HepG2 (cell line): ENCODE data around the gene AFTPH. TPM values are rescaled to one million over a fixed set of nuclear protein-coding genes. Genes with fewer than 3 reads are reported as not detected.

Source experiments
- ATAC-seq: fragments of 200-7000 bp; cut with Tn5 transposase; 3 replicates; pipeline ENCODE4 v1.9.1; 2020; ENCODE audit warnings: mild to moderate bottlenecking, moderate library complexity
- BruUV-seq: library from RNA; stranded (reverse); fragments of 400-500 nt; replicated peaks from 2 replicates; lab custom pipeline; 2021; lab: Mats Ljungman, UMichigan
- CTCF ChIA-PET: fragments of 300-600 bp; formaldehyde crosslinking; extraction: SDS; loops from one replicate; lab custom pipeline; 2021; ENCODE audit warnings: low total read pairs, inconsistent platforms, low intra/inter-chr PET ratio; lab: Yijun Ruan, JAX
- POLR2A ChIA-PET: fragments of 350-600 bp; sonication (Branson Sonifier 250); formaldehyde crosslinking; loops from one replicate; lab custom pipeline; 2020; ENCODE audit warnings: antibody characterized with exemption, inconsistent platforms; lab: Yijun Ruan, JAX
- DNase-seq: peaks from one replicate; pipeline ENCODE4 v3.0.0-alpha.2; 2015; ENCODE audit warnings: low spot score
- FAIRE-seq: peaks from 3 replicates; lab custom pipeline; 2011; peaks lifted over from hg19 to GRCh38; lab: Jason Lieb, UNC
- H2AFZ ChIP-seq: one replicate; pipeline ENCODE4 v1.6.1; 2011; ENCODE audit warnings: low read length, inconsistent platforms
- H3K27ac ChIP-seq: fragments of 300-600 bp; 3 replicates; pipeline ENCODE4 v1.8.0; 2011; ENCODE audit warnings: mixed run types, mild to moderate bottlenecking, mixed read lengths, low read length, inconsistent platforms; ENCODE audit not compliant: insufficient read depth; ENCODE audit errors: extremely low read length
- H3K27me3 ChIP-seq, 2 experiments: fragments of 200-600 bp in 1 of 2; 2 replicates in 1 of 2; 3 replicates in 1 of 2; pipeline versions ENCODE4 v1.6.0 to v1.8.0; 2011; ENCODE audit warnings: low read length in 2 of 2, mild to moderate bottlenecking in 2 of 2, moderate library complexity in 2 of 2, inconsistent platforms in 1 of 2; ENCODE audit not compliant: insufficient read depth in 2 of 2, control insufficient read depth in 1 of 2
- H3K36me3 ChIP-seq, 2 experiments: fragments of 200-600 bp in 1 of 2; replicated peaks in 1 of 2; 2 replicates in 1 of 2; 3 replicates in 1 of 2; pipeline versions ENCODE4 v1.5.1 to v1.8.0; 2011; ENCODE audit warnings: low read length in 2 of 2, inconsistent platforms in 1 of 2; ENCODE audit not compliant: insufficient read depth in 2 of 2, control insufficient read depth in 1 of 2
- H3K4me1 ChIP-seq: 2 replicates; pipeline ENCODE4 v1.5.1; 2012; ENCODE audit warnings: low read length, inconsistent platforms; ENCODE audit not compliant: insufficient read depth
- H3K4me2 ChIP-seq: 2 replicates; pipeline ENCODE4 v1.6.0; 2011; ENCODE audit warnings: low read depth, low read length, inconsistent platforms
- H3K4me3 ChIP-seq, 3 experiments: fragments of 200-600 bp in 1 of 3; sonication (generic), shearing (Covaris generic) in 1 of 3; replicated peaks in 1 of 3; 2 replicates each; pipeline ENCODE4 v1.5.1; 2011 to 2016; ENCODE audit warnings: low read length in 3 of 3, inconsistent platforms in 2 of 3, low read depth in 2 of 3, mild to moderate bottlenecking in 2 of 3, control low read depth in 1 of 3, mixed read lengths in 1 of 3; ENCODE audit not compliant: insufficient read depth in 1 of 3
- H3K79me2 ChIP-seq: one replicate; pipeline ENCODE4 v1.6.1; 2011; ENCODE audit warnings: low read length, inconsistent platforms; ENCODE audit not compliant: insufficient read depth
- H3K9ac ChIP-seq: 2 replicates; pipeline ENCODE4 v1.6.0; 2011; ENCODE audit warnings: mild to moderate bottlenecking, low read depth, low read length, inconsistent platforms; ENCODE audit not compliant: insufficient read depth
- H3K9me3 ChIP-seq: 2 replicates; pipeline ENCODE4 v1.5.1; 2012; ENCODE audit warnings: mild to moderate bottlenecking, low read length
- H4K20me1 ChIP-seq: 2 replicates; pipeline ENCODE4 v1.6.0; 2011; ENCODE audit warnings: inconsistent platforms, mild to moderate bottlenecking, low read length, moderate library complexity; ENCODE audit not compliant: insufficient read depth
- E2F1 ChIP-seq: sonication (generic); formaldehyde crosslinking; IDR thresholded peaks from 2 replicates; pipeline ENCODE4 v1.5.0; 2020; ENCODE audit warnings: missing genetic modification reagents
- FLYWCH1 ChIP-seq: sonication (generic); formaldehyde crosslinking; IDR thresholded peaks from 2 replicates; pipeline ENCODE4 v1.8.1; 2023; ENCODE audit warnings: mild to moderate bottlenecking, missing genetic modification reagents
- ISL2 ChIP-seq: sonication (generic); formaldehyde crosslinking; IDR thresholded peaks from 2 replicates; pipeline ENCODE4 v1.5.0; 2020; ENCODE audit warnings: missing genetic modification reagents
- JDP2 ChIP-seq: sonication (generic); formaldehyde crosslinking; IDR thresholded peaks from 2 replicates; pipeline ENCODE4 v1.8.1; 2022; ENCODE audit warnings: missing genetic modification reagents, borderline replicate concordance
- KDM5B ChIP-seq: sonication (generic); formaldehyde crosslinking; IDR thresholded peaks from 2 replicates; pipeline ENCODE4 v1.4.0; 2020; ENCODE audit warnings: missing genetic modification reagents, mild to moderate bottlenecking, borderline replicate concordance
- PHF20 ChIP-seq: sonication (generic); formaldehyde crosslinking; IDR thresholded peaks from 2 replicates; pipeline ENCODE4 v1.5.0; 2020; ENCODE audit warnings: mild to moderate bottlenecking, missing genetic modification reagents
- PHF5A ChIP-seq: IDR thresholded peaks from one replicate; pipeline ENCODE4 v1.6.1; 2018; ENCODE audit warnings: low read depth, missing genetic modification reagents; ENCODE audit not compliant: unreplicated experiment
- PRDM10 ChIP-seq: sonication (generic); formaldehyde crosslinking; IDR thresholded peaks from 2 replicates; pipeline ENCODE4 v1.4.0; 2020; ENCODE audit warnings: low read depth, missing genetic modification reagents
- RARG ChIP-seq: sonication (generic); formaldehyde crosslinking; IDR thresholded peaks from 2 replicates; pipeline ENCODE4 v1.4.0; 2020; ENCODE audit warnings: low read depth, mild to moderate bottlenecking, missing genetic modification reagents
- SMC3 ChIP-seq: IDR thresholded peaks from 2 replicates; pipeline ENCODE4 v1.6.1; 2011; ENCODE audit warnings: low read length, improper control_type of control experiment
- TCF7L2 ChIP-seq: IDR thresholded peaks from 2 replicates; pipeline ENCODE4 v1.6.1; 2011; ENCODE audit warnings: mild to moderate bottlenecking, low read depth, low read length, moderate library complexity
- ZBTB44 ChIP-seq: sonication (generic); formaldehyde crosslinking; IDR thresholded peaks from 2 replicates; pipeline ENCODE4 v1.4.0; 2020; ENCODE audit warnings: missing genetic modification reagents
- ZFP1 ChIP-seq: IDR thresholded peaks from 2 replicates; pipeline ENCODE4 v1.6.1; 2016
- ZNF337 ChIP-seq: sonication (generic); formaldehyde crosslinking; IDR thresholded peaks from 2 replicates; pipeline ENCODE4 v1.5.1; 2020; ENCODE audit warnings: missing genetic modification reagents, low read depth, mild to moderate bottlenecking, borderline replicate concordance
- ZNF563 ChIP-seq: sonication (generic); formaldehyde crosslinking; IDR thresholded peaks from 2 replicates; pipeline ENCODE4 v1.8.0; 2022; ENCODE audit warnings: mild to moderate bottlenecking, moderate library complexity, missing genetic modification reagents
- ZNF773 ChIP-seq: sonication (generic); formaldehyde crosslinking; IDR thresholded peaks from 2 replicates; pipeline ENCODE4 v1.4.0; 2020; ENCODE audit warnings: missing genetic modification reagents, borderline replicate concordance
- ZNF780A ChIP-seq: sonication (generic); formaldehyde crosslinking; IDR thresholded peaks from 2 replicates; pipeline ENCODE4 v1.8.0; 2022; ENCODE audit warnings: mild to moderate bottlenecking, missing genetic modification reagents, moderate library complexity
- WGBS: methylation state at CpG from one replicate; pipeline ENCODE4 v1.1.6; 2017; ENCODE audit warnings: low lambda C conversion rate; 5-methylcytosine and 5-hydroxymethylcytosine counted together
- in situ Hi-C: cut with HindIII; loops from 2 replicates; pipeline ENCODE4 v1.10.0; 2017; ENCODE audit warnings: low pct_unique_long_range_greater_than_20kb; ENCODE audit not compliant: extremely low pct_ligation_motif_present
- intact Hi-C: fragments of 100-400 bp; cut with micrococcal nuclease; formaldehyde crosslinking; loops from one replicate; pipeline ENCODE4 v1.10.0; 2022; ENCODE audit not compliant: unreplicated experiment
- polyA plus RNA-seq, 8 experiments: library from polyadenylated mRNA; depleted of rRNA in 3 of 8; stranded (reverse) in 7 of 8; unstranded in 1 of 8; fragments of >200 nt; fragmentation: Illumina TruSeq in 4 of 8; extraction: Trizol in 4 of 8; gene quantifications; 2 replicates each; pipeline versions ENCODE4 v1.2.1 to v1.2.3, GENCODE V29; 2011 to 2016; ENCODE audit warnings: low read depth in 4 of 8, missing spikeins in 1 of 8, mixed read lengths in 1 of 8; ENCODE audit not compliant: insufficient read depth in 1 of 8
- total RNA-seq, 5 experiments: library from RNA; depleted of rRNA; stranded (reverse); fragments of >200 nt; fragmentation: Illumina TruSeq; extraction: Trizol; gene quantifications; 2 replicates each; pipeline ENCODE4 v1.2.3, GENCODE V29; 2016; ENCODE audit warnings: low read depth in 1 of 5

The AFTPH gene
- total and polyA plus RNA-seq, 2 of the 13 experiments (the other 11 are each of a cell fraction or from before 2014, with no cell fraction given): 27.5 to 36.8 TPM

GRCh38 chr2:64617631-64618151, 93.6 kb downstream of the AFTPH start:
- H4K20me1 ChIP-seq: no peaks in the 10 kb centered on the region
- ChIA-PET POLR2A (interaction anchor here (0.7 kb wide), 1 partner anchor 26 kb away, joined by 3 read pairs; no protein-coding TSS in a partner anchor), CTCF (no interaction called here)
- H3K4me2 ChIP-seq: no peak overlapping the region
- peaks cover 1% of the 10 kb centered on the region in 2 experiments; a peak in 2 of 5 replicates for H3K27me3 ChIP-seq
- H3K79me2 ChIP-seq: no peaks in the 10 kb centered on the region
- in situ Hi-C loops: loop anchor here (25.0 kb wide), 1 partner anchor 945 kb away; no protein-coding TSS in a partner anchor
- H3K9me3 ChIP-seq: no peaks in the 10 kb centered on the region
- BruUV-seq: no TSS peak
- intact Hi-C loops: no loop called here
- H2AFZ ChIP-seq: no peak overlapping the region
- 32% methylated on average over 6 of the region's 6 CpGs for WGBS
- DNase-seq (no peak), FAIRE-seq (no peak), ATAC-seq (no peak)
- H3K27ac ChIP-seq: no peak overlapping the region
- peaks cover 9% of the 10 kb centered on the region for H3K4me1 ChIP-seq
- H3K4me3 ChIP-seq: no peak overlapping the region
- no peak overlapping the region for H3K9ac ChIP-seq
- H3K36me3 ChIP-seq: no peaks in the 10 kb centered on the region
- TF ChIP-seq KDM5B (CRISPR knock-in tag) (no peak), PRDM10 (CRISPR knock-in tag) (no peak), ZNF337 (no peak), ZFP1 (no peak), FLYWCH1 (CRISPR knock-in tag) (no peak), ZNF563 (CRISPR knock-in tag) (no peak), ISL2 (no peak), JDP2 (CRISPR knock-in tag) (no peak), ZNF773 (CRISPR knock-in tag) (no peak), PHF5A (CRISPR knock-in tag) (no peak), SMC3 (no peak), PHF20 (CRISPR knock-in tag) (no peak), ZBTB44 (no peak), E2F1 (CRISPR knock-in tag) (no peak), ZNF780A (CRISPR knock-in tag) (no peak), TCF7L2 (no peak), RARG (CRISPR knock-in tag) (no peak)
- TF ChIP-seq, all 625 proteins: peak for 0
